Hematopoietic multipotent progenitor cell (in vitro differentiated cells): Measurements from ENCODE around the gene MANBA. TPM values are rescaled to one million over a fixed set of nuclear protein-coding genes. Genes with fewer than 3 reads are reported as not detected.
"Not testable (repeated sequence)": the region's sequence is repeated elsewhere in the genome, so short reads cannot be mapped to it uniquely, and the experiment has no call there.

Experiments used
- DNase-seq, 3 donors: peaks; one replicate each; pipeline ENCODE4 v3.0.0-alpha.2; 2011 to 2015; ENCODE audit warnings: low read depth in 2 of 3, low spot score in 2 of 3
- total RNA-seq: library from RNA; depleted of rRNA; stranded (reverse); fragments of >200 nt; gene quantifications from one replicate; pipeline ENCODE4 v1.2.3, GENCODE V29; 2012

The MANBA gene
- total RNA-seq, 1 donor: 74.6 TPM

GRCh38 chr4:102725229-102725628, 35.5 kb downstream of the MANBA start:
- no peak for DNase-seq

- no peak for DNase-seq
Measured at GRCh38 chr4:102723511-102723910, 37.3 kb downstream of the MANBA start.

GRCh38 chr4:102722740-102723139, 38.0 kb downstream of the MANBA start:
- no peak for DNase-seq

DNA sequence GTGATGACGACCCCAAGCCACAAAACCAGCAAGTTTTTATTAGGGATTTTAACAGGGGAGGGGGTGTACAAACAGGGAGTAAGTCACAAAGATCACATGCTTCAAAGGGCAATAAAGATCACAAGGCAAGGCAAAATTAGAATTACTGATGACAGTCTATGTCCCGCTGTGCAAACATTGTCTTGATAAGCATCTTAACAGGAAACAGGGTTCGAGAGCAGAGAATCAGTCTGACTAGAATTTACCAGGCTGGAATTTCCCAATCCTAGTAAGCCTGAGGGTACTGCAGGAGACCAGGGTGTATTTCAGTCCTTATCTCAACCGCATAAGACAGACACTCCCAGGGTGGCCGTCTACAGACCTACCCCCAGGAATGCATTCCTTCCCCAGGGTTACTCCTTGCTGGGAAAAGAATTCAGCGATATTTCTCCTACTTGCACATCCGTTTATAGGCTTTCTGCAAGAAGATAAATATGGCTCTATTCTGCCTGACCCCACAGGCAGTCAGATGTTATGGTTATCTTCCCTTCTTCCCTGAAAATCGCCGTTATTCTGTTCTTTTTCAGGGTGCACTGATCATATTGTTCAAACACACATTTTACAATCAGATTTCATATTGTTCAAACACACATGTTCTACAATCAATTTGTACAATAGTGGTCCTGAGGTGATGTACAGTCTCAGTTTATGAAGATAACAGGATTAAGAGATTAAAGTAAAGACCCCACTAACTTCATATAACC, 41.8 kb downstream of the MANBA start:
- not testable (repeated sequence) for DNase-seq

- DNase-seq: no peak
Measured at GRCh38 chr4:102717448-102718092, 43.2 kb downstream of the MANBA start.

GRCh38 chr4:102715057-102715456, 45.7 kb downstream of the MANBA start:
- DNase-seq: no peak

- not testable (repeated sequence) for DNase-seq
Measured at GRCh38 chr4:102713774-102714173, 47.0 kb downstream of the MANBA start.

DNA sequence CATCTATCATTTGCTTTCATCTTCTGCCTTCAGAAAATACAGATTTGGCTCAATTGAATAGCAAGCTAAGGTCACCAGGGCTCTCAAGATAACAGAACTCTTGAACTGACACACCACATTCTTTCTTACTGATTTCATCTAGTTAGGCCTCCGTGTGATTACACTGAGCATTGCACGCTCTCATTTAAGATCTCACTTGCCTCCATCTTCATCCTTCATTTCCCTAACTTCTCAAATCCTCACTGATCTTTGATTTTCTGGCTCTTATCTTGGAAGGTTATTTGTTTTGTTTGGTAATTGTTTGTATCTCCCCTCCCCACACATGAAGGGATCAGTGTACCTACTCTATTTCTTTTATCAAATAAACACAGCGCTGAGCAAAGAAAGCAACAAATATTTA, 47.7 kb downstream of the MANBA start:
- DNase-seq: no peak

- DNase-seq: no peak
Measured at GRCh38 chr4:102710986-102711385, 49.8 kb downstream of the MANBA start.

GRCh38 chr4:102709060-102709459, 51.7 kb downstream of the MANBA start:
- DNase-seq: not testable (repeated sequence)

GRCh38 chr4:102707150-102707549, 53.6 kb downstream of the MANBA start:
- DNase-seq: peak in 1 of 3 donors; percentile 8

GRCh38 chr4:102705391-102705935, 55.3 kb downstream of the MANBA start:
- no peak for DNase-seq

DNA sequence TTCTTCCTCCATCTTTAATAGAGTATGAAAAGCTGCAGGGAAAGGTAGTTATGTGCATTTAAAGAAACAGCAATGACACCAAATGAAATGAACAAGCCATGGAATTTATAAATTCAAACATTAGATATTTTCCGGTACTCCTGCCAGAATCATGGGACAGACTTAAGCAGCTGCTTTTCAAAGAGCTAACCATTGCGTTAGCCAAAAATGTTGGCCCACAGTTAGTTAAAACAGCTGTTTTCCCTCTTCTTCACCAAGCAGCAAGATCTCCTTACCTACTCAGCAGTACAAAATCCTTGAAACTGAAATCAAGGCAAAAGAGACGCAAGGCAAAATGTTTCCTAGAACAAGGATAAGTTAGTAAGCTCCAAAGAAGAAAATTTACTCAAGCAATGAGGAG, 64.0 kb downstream of the MANBA start:
- DNase-seq: no peak

DNA sequence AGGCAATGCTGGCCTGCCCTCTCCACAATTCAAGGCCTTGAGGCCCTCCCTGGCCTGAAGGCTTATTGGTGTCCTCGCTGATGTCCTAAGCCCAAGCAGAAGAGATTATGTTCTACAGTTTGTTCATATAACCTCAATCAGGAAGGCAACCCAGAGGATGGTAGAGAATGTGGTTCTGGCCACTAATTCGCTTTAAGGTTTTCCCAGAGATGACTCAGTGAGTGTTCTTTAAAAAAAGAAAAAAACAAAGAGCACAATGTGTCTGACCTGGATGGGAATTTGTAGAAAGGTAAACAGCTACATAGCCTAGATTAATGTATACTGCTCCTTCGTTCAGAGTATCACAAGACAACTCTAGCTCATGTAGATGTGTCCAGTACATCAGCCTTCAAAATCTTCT, 66.0 kb downstream of the MANBA start:
- DNase-seq: no peak

DNA sequence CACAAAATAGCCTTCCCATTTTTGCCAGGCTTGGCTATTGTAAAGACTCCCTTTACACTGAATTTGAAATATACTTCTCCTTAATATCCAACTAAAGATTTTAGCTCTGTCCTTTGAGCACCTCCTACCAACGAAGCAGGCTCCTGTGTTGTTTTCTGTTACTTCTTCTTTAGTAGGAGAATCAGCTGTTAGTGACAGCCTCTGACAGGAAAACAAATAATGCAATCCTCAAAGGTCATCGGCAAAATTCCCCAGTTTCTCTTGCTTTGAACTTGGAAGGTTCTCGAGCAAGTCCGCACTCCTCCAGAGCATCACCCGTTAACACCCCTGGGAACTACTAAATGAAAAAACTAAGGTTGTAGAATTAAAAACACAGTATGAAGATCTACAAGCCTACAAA, 66.9 kb downstream of the MANBA start:
- DNase-seq: no peak

GRCh38 chr4:102693262-102693850, 67.4 kb downstream of the MANBA start:
- DNase-seq: no peak

DNA sequence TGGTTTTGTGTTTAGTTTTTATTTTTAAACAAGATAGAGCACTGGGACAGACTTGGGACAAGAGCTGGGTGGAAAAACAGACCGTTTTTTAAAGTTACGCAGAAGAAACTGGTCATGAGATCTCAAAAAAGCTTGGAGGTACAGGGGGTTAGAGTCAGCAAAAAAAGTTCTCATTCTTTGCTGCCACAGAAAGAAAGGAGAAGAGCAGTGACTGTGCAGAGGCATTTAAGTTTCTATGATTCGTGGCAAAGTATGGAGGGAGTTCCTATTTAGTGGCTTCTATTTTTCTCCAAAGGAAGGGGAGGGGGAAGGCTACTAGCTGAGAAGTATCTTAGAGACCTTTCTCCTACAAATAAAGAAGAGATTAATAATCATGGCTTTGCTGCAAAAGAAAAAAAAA, 68.3 kb downstream of the MANBA start:
- DNase-seq: no peak

DNA sequence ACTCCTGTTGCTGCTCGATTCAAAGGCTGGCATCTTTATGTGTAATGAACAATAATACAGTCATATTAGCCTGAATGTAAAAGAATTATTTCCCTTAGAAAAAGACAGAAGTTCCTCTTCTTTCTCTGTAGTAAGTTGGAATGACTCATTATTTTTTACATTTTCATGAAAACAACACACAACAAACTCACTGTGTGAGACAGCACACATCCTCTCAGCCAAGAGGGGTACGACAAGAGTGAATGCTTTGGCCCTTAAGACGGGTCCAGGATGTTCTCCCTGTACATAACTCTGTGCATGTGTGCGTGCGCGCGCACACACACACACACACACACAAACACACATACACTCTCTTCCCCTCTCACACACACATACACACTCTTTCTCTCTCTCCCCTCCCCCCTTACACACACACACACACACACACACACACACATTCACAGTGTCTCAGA, 72.8 kb downstream of the MANBA start:
- peak in 2 of 3 donors; percentile 7 to 30 for DNase-seq

GRCh38 chr4:102687373-102687981, 73.3 kb downstream of the MANBA start:
- DNase-seq: no peak

DNA sequence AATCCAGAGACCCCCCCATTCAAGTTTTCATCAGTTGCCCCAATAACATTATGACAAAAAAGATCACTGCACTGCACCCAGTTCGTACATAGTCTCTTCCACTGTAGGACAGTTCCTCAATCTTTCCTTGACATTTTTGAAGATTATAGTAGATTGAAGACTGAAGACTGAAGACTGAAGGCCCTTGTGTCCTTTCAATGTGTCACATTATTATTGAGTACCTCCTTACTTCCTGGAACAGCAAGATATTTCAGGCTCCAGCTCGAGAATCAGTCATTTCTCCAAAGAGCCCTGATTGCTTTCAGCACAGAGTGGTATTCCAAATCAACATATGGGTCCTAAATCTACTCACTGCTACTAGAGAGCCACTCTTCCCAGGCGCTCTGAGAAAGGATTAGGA, 75.0 kb downstream of the MANBA start:
- no peak for DNase-seq

GRCh38 chr4:102684610-102685052, 76.1 kb downstream of the MANBA start:
- DNase-seq: no peak
